ENCODE measurements around the gene EXTL1. TPM values are rescaled to one million over a fixed set of nuclear protein-coding genes. Genes with fewer than 3 reads are reported as not detected.

Gene EXTL1
- polyA plus RNA-seq, 3 donors from 2014 or later, result not detected

DNA sequence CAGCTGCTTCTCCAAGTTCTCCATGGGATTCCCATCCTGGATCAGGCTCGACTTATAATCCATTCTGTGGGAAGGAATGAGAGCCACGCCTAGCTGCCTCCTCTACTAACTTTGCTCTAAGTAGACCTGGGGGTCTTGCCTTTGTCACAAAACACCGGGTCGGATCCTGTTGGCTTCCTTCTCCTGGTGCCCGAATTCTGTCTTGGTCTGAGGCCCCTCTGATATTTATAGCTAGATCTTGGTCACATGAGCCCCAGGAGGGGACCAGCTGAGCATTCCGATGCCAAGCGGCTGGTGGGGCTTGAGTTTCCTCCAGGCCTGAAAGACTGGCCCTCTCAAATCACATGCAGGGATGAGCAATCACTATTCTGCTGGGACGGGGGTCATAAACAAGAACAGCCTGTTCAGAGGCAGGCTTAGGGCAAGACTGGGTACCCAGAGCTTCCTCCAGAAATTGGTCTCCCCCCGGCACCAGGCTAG lies 45.9 kb downstream of the EXTL1 start, which contains the start of gene TRIM63:
Gene TRIM63, minus strand, starts transcription at position 199 of the 480 bp plus-strand sequence. Its CDS starts 136 bp downstream, at position 63.
- Mint-ChIP-seq H3K27me3 (ENCODE audit: low read depth in 3 of 3) (peaks cover 0 to 24% (median 7%) of the 10 kb centered on the region in 3 donors), H3K27ac (no peak within 1 kb of the TSS), H3K4me3 (no peak within 1 kb of the TSS), H3K4me1 (no peaks in the 10 kb centered on the region), H3K9me3 (no peaks in the 10 kb centered on the region), H3K36me3 (no peaks in the 10 kb centered on the region)
- DNase-seq, result no peak

- Mint-ChIP-seq H3K27me3 (ENCODE audit: low read depth in 3 of 3) (peaks cover 2 to 27% (median 14%) of the 10 kb centered on the region in 3 donors), H3K36me3 (no peaks in the 10 kb centered on the region), H3K27ac (no peak overlapping the region), H3K4me1 (no peaks in the 10 kb centered on the region), H3K9me3 (no peaks in the 10 kb centered on the region), H3K4me3 (no peak overlapping the region)
- no peak for DNase-seq
Measured at GRCh38 chr1:26069941-26070295, 48.3 kb downstream of the EXTL1 start.

DNA sequence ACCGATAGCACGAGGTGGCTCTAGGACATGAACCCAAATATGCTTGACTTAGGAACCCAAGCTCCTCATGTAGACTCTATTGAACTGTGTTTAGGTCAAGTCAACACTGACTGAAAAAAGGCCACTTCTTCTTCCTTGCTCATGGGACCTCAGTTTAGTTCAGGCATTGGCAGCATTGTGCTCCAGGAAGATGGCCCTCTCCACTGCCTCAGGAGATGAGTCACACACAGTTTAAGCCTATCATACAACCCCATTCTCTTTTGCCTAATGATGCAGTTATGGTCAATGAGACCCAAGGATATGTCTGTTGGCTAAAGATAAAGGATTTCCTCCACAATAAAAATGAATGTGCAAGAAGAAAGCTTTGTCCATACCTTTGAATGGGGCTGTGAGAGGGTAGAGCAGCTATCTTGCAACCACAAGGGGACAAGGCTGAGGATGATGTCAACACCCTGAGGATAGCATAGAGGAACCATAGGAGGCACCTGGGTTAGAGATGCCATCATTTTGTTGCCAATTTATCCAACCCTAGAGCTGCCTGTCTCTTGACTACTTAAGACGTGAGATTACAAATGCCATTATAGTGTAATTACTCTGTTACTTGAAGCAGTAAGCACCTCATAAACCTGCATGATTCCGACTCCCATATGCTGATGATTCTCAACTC lies 48.9 kb downstream of the EXTL1 start:
- Mint-ChIP-seq H3K27me3 (ENCODE audit: low read depth in 3 of 3) (peaks cover 2 to 27% (median 14%) of the 10 kb centered on the region in 3 donors), H3K4me1 (no peaks in the 10 kb centered on the region), H3K9me3 (no peaks in the 10 kb centered on the region), H3K27ac (no peak overlapping the region), H3K4me3 (no peak overlapping the region), H3K36me3 (no peaks in the 10 kb centered on the region)
- no peak for DNase-seq

GRCh38 chr1:26070963-26071342 lies 49.4 kb downstream of the EXTL1 start:
- Mint-ChIP-seq H3K27me3 (ENCODE audit: low read depth in 3 of 3) (peaks cover 2 to 27% (median 14%) of the 10 kb centered on the region in 3 donors), H3K9me3 (no peaks in the 10 kb centered on the region), H3K36me3 (no peaks in the 10 kb centered on the region), H3K4me3 (no peak overlapping the region), H3K27ac (no peak overlapping the region), H3K4me1 (no peaks in the 10 kb centered on the region)
- no peak for DNase-seq

- Mint-ChIP-seq H3K4me1 (no peaks in the 10 kb centered on the region), H3K9me3 (no peaks in the 10 kb centered on the region), H3K27me3 (ENCODE audit: low read depth in 3 of 3) (peaks cover 2 to 32% (median 15%) of the 10 kb centered on the region in 3 donors), H3K27ac (no peak overlapping the region), H3K4me3 (no peak overlapping the region), H3K36me3 (no peaks in the 10 kb centered on the region)
- no peak for DNase-seq
Measured at GRCh38 chr1:26072305-26072704, 50.7 kb downstream of the EXTL1 start.

DNA sequence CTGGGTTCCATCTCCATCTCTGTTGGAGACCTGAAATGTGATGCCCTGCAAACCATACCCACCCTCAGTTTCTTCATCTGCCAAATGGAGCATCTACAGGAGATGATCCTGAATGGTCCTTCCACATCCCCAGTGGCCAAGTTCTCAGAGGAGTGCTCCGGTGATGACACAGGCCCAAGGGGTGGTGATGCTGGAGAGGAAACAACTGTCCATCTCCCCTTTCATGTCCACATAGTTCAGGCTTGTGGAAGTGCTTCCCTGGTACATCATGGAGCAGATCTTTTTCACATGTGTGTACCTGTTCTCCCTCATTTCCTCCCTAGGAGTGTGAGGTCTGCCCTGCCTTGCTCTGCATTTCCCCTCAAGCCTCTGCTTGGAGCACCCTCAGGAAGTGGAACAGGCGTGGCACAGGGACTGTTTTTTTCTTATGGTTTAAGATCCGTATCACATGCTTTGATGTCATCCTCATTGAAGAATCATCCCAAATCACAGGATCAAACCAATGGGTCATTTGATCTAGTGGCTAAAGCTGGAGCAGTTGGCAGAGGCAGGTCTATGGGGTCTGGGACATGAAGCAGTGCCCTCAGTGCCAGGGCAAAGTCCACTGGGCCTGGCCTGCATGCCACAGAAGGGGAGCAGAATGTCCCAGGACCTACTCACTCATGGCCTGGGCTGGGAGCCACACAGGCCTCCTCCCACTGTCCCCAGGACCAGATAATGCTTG lies 54.0 kb downstream of the EXTL1 start:
- Mint-ChIP-seq H3K4me3 (no peak overlapping the region), H3K9me3 (no peaks in the 10 kb centered on the region), H3K27ac (no peak overlapping the region), H3K27me3 (ENCODE audit: low read depth in 3 of 3) (peaks cover 3 to 26% (median 13%) of the 10 kb centered on the region in 3 donors), H3K36me3 (no peaks in the 10 kb centered on the region), H3K4me1 (no peaks in the 10 kb centered on the region)
- no peak for DNase-seq

DNA sequence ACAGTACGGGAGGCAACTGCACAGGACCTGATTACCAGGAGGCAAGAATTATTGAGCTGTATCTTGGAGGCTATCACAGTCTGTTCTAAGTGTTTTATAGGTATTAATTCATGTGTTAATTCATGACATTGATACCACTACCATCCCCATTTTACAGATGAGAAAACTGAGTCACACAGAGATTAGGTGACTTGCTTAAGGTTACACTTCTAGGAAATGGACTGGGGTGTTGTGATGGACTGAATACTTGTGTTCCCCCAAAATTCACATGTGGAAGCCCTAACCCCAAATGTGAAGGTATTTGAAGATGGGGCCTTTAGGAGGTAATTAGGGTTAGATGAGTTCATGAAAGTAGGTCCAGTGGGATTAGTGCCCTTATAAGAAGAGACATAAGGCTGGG lies 55.9 kb downstream of the EXTL1 start:
- Mint-ChIP-seq H3K9me3 (no peaks in the 10 kb centered on the region), H3K36me3 (no peaks in the 10 kb centered on the region), H3K27ac (no peak overlapping the region), H3K27me3 (ENCODE audit: low read depth in 3 of 3) (peaks cover 3 to 17% (median 8%) of the 10 kb centered on the region in 3 donors), H3K4me1 (no peaks in the 10 kb centered on the region), H3K4me3 (no peak overlapping the region)
- DNase-seq, result no peak

DNA sequence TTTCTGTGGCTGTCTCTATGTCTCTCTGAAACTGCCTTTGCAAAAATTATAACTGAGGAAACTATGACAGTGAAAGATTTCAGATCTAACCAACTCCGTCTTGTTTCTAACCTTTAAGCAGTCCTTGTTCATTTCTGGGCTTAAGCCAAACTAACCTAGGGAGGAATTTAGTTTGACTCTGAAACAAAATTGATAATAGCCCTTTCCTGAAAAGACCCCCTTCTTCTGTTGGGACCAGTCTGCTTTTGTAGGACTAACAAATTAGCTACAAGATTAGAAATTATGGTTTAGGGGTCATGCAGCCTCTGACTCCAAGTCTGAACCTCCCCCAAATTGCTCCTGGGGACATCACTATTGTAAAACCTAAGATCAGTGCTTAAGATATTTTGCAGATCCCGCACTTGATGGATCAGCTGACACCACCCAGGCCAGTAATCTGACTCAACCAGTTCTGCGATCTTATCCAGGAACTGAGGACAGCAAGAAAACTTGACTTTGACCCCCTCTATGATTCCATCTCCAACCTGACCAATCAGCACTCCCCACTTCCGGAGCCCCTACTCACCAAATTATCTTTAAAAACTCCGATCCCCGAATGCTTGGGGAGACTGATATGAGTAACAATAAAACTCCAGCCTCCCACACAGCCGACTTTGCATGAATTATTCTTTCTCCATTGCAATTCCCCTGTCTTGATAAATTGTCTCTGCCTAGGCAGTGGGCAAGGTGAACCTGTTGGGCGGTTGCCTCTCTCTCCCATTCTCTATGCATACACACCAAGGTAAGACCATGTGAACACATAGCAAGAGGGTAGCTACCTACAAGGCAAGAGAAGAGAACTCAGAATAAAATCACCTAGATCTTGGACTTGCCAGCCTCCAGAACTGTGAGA lies 57.0 kb downstream of the EXTL1 start:
- H3K4me1 Mint-ChIP-seq, result no peaks in the 10 kb centered on the region
- H3K27me3 Mint-ChIP-seq (ENCODE audit: low read depth in 3 of 3), result peaks cover 4 to 14% (median 5%) of the 10 kb centered on the region in 3 donors
- DNase-seq, result no peak
- no peaks in the 10 kb centered on the region for H3K36me3 Mint-ChIP-seq
- no peak overlapping the region for H3K4me3 Mint-ChIP-seq
- no peaks in the 10 kb centered on the region for H3K9me3 Mint-ChIP-seq
- H3K27ac Mint-ChIP-seq, result no peak overlapping the region

DNA sequence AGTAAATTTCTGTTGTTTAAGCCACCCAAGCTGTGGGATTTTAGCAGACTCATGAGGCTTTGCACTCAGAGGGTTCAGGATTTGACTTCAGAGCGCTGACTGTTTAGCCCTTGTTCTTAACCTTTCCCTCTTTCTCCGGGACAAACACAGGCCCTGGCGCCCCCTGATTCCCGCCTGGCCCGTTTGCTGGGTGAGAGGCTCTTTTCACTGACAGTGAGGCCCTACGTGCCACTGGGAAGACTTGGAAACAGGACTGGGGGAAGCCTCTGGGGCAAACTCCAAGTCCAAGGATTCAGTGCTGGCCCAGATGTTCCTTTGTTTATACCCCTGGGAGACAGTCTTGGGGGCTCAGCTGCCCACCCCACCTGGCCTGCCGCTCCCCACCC lies 57.6 kb downstream of the EXTL1 start:
- Mint-ChIP-seq H3K9me3 (no peaks in the 10 kb centered on the region), H3K27me3 (ENCODE audit: low read depth in 3 of 3) (peaks cover 2 to 16% (median 7%) of the 10 kb centered on the region in 3 donors), H3K4me1 (no peaks in the 10 kb centered on the region), H3K27ac (no peak overlapping the region), H3K4me3 (no peak overlapping the region), H3K36me3 (no peaks in the 10 kb centered on the region)
- DNase-seq, result no peak

DNA sequence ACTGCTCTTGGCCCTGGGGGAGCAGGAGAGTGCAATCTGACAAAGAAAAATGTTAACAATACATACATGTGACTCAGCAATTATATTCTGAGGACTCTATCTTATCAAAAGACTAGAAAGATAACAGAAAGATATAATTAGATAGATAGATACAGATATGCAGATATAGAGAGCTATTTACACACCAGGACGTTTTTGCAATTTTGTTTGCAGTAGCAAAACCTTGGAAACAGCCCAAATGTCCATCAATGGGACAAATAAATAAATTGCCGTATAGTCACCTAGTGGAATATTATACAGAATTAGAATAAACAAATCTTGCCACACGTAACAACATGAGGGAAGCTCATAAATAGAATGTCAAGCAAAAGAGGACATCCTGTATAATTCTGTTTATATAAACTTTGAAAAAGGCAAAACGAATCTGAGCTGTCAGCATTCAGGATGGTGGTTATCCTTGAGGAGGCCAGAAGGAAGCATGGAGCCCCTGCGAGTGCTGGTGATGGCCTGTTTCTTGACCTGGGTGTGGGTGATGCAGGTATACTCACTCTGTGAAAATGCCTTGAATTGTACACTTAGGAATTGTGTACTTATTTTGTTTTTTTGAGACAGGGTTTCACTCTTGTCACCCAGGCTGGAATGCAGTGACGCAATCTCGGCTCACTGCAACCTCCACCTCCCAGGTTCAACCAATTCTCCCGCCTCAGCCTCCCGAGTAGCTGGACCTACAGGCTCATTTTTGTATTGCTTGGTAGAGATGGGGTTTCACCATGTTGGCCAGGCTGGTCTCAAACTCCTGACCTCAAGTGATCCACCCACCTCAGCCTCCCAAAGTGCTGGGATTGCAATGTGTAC lies 58.6 kb downstream of the EXTL1 start:
- no peaks in the 10 kb centered on the region for H3K9me3 Mint-ChIP-seq
- H3K27ac Mint-ChIP-seq, result no peak overlapping the region
- no peak for DNase-seq
- H3K36me3 Mint-ChIP-seq, result no peaks in the 10 kb centered on the region
- peaks cover 4 to 19% (median 9%) of the 10 kb centered on the region in 3 donors for H3K27me3 Mint-ChIP-seq (ENCODE audit: low read depth in 3 of 3)
- H3K4me3 Mint-ChIP-seq, result no peak overlapping the region
- no peaks in the 10 kb centered on the region for H3K4me1 Mint-ChIP-seq

DNA sequence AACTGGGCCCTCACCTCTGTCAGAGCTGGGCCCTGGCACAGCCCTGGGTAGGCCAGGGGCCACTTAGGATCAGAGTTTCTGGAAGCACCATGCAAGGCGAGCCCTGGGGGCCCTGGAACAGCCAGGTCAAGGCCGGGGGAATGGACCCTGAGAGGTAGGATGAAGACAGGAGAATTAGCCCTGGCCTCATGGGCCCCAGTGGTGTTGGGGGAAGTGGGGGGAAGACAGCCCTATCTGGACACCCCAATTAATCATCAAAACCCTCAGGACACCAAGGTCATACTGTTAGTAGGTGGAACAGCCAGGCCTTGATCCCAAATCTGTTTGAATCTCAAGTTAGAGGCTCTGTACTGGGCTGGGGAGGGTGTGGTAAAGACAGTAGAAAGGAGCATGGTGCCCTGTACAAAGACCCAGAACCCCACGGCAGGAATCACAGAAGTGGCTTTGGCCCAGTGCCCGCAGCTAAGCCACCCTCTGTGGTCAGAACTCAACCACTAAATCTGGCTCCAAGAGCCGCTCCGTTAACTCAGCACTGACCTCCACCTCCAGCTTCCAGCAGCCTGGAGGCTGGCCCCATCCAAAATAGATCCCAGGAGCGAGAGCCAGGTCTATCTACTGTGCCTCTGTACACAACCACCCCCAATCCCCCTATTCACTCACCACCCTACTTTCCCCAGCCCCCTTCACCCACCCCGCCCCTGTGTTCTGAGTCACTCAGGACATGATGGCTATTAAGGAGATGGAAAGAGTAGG lies 59.9 kb downstream of the EXTL1 start:
- DNase-seq, result no peak
- peaks cover 4 to 21% (median 9%) of the 10 kb centered on the region in 3 donors for H3K27me3 Mint-ChIP-seq (ENCODE audit: low read depth in 3 of 3)
- H3K27ac Mint-ChIP-seq, result no peak overlapping the region
- H3K4me3 Mint-ChIP-seq, result no peak overlapping the region
- no peaks in the 10 kb centered on the region for H3K9me3 Mint-ChIP-seq
- H3K4me1 Mint-ChIP-seq, result no peaks in the 10 kb centered on the region
- no peaks in the 10 kb centered on the region for H3K36me3 Mint-ChIP-seq

GRCh38 chr1:26082020-26082350 lies 60.4 kb downstream of the EXTL1 start:
- H3K36me3 Mint-ChIP-seq, result no peaks in the 10 kb centered on the region
- no peak overlapping the region for H3K27ac Mint-ChIP-seq
- no peaks in the 10 kb centered on the region for H3K9me3 Mint-ChIP-seq
- no peaks in the 10 kb centered on the region for H3K4me1 Mint-ChIP-seq
- H3K4me3 Mint-ChIP-seq, result no peak overlapping the region
- DNase-seq, result no peak
- H3K27me3 Mint-ChIP-seq (ENCODE audit: low read depth in 3 of 3), result peaks cover 3 to 19% (median 9%) of the 10 kb centered on the region in 3 donors

GRCh38 chr1:26083208-26083607 lies 61.6 kb downstream of the EXTL1 start:
- Mint-ChIP-seq H3K27ac (no peak overlapping the region), H3K36me3 (no peaks in the 10 kb centered on the region), H3K27me3 (ENCODE audit: low read depth in 3 of 3) (peaks cover 7 to 11% (median 9%) of the 10 kb centered on the region in 3 donors), H3K4me3 (no peak overlapping the region), H3K9me3 (no peaks in the 10 kb centered on the region), H3K4me1 (no peaks in the 10 kb centered on the region)
- DNase-seq, result no peak
